Effector memory CD8-positive, alpha-beta T cell (primary cell): ENCODE results near the gene SFTPB.
A peak's percentile ranks its signal among the peaks of the same experiment; 100 is the strongest.
"Not testable (repeated sequence)": the region's sequence is repeated elsewhere in the genome, so short reads cannot be mapped to it uniquely, and the experiment has no call there.

Experiments used
- ATAC-seq: fragments of 150-1000 bp; cut with Tn5 transposase; replicated peaks from 2 replicates; pipeline ENCODE4 v1.10.0; 2021; ENCODE audit warnings: mild to moderate bottlenecking, moderate library complexity
- DNase-seq, 3 experiments: peaks; one replicate each; pipeline ENCODE4 v3.0.0; 2021
- H3K27ac Mint-ChIP-seq, 2 donors: one replicate each; pipeline ENCODE4 v1.8.0; 2022; ENCODE audit warnings: mild to moderate bottlenecking in 2 of 2, mixed read lengths in 2 of 2, moderate library complexity in 2 of 2
- H3K27me3 Mint-ChIP-seq, 2 donors: one replicate each; pipeline ENCODE4 v1.8.0; 2022; ENCODE audit warnings: mixed read lengths in 2 of 2
- H3K36me3 Mint-ChIP-seq: one replicate; pipeline ENCODE4 v1.8.0; 2022; ENCODE audit warnings: mild to moderate bottlenecking, moderate library complexity, mixed read lengths; ENCODE audit not compliant: insufficient read depth
- H3K4me1 Mint-ChIP-seq, 2 donors: one replicate each; pipeline ENCODE4 v1.8.0; 2022; ENCODE audit warnings: low read depth in 2 of 2, mixed read lengths in 2 of 2
- H3K4me3 Mint-ChIP-seq, 2 donors: one replicate each; pipeline ENCODE4 v1.8.0; 2022; ENCODE audit warnings: mild to moderate bottlenecking in 2 of 2, mixed read lengths in 2 of 2, moderate library complexity in 2 of 2
- H3K9me3 Mint-ChIP-seq, 2 donors: one replicate each; pipeline ENCODE4 v1.8.0; 2022; ENCODE audit warnings: mixed read lengths in 2 of 2

SFTPB gene

DNA sequence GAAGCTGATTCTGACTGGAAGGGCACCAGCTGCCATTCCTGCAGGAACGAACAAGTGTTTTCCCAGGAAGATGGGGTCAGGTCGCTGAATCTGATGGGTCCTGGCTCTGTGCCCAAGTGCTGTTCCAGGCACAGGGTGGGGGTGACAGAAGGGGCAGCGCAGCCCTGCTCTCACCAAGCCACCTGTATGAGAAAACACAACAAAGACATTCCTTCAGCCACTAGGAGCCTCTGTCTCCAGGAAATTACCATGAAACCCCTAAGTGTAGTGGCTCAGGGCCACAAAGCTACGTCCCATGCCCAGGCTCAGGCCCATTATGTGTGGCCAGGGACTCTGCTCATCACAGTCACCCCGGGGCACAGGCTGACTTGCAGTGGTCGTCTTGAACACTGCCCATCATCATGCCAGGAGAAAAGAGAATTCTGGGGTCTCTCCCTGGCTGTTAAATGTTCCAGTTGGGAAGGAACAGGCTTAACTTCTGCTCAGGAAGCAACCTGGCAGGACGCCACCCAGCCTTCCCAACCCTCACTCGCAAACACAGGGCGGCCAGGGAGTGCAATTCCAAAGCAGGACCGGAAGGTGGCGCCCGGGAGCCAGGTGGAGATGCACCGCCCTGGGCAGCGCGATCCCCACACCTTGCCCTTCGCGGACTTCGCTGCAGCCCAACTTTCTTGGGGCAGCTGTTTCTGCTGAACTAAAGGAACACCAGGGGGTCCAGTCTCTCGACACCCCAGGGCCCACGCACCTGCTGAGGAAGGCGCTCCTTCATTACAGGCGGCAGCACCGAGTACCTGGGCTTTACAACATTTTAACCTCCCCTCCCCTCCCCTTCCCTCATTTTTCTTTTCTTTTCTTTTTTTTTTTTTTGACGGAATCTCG, 11.0 kb upstream of the SFTPB start:
- Mint-ChIP-seq H3K27ac (peak overlapping the region in 1 of 2 donors; percentile 82), H3K9me3 (no peaks in the 10 kb centered on the region), H3K36me3 (peaks cover 3% of the 10 kb centered on the region)

DNA sequence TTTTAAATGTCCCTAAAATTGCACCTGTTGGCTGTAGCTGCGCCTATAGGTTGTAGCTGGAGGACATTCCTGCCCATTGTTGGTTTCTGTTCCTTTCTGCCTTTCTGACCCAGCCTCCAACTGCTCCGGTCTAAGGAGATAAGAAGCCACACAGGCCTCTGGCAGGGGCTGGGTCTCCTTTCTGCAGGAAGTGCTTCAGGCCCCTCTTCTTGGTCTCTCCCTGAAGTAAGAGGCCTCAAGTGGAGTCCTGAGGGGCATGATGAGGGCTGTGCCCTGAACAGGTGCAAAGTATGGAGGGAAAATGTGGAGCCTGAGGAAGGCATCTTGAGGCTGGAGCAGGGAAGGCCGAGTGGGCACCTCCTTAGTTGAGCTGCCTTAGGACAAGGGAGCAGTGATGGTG, 10.4 kb upstream of the SFTPB start:
- DNase-seq (no peak), ATAC-seq (no peak)
- Mint-ChIP-seq H3K27ac (no peak overlapping the region), H3K36me3 (peaks cover 3% of the 10 kb centered on the region), H3K9me3 (no peaks in the 10 kb centered on the region), H3K27me3 (peaks cover 0 to 9% of the 10 kb centered on the region in 2 donors), H3K4me3 (no peak overlapping the region), H3K4me1 (peaks cover 14 to 19% of the 10 kb centered on the region in 2 donors)

More for the DNA sequence above, 11.0 kb upstream of the SFTPB start:
- Mint-ChIP-seq H3K27me3 (peaks cover 0 to 9% of the 10 kb centered on the region in 2 donors), H3K4me3 (peak overlapping the region; percentile 13 to 45), H3K4me1 (peaks cover 14 to 21% of the 10 kb centered on the region in 2 donors)
- DNase-seq, result peak; percentile 76 to 83 (median 76)
- peak; percentile 95 for ATAC-seq

DNA sequence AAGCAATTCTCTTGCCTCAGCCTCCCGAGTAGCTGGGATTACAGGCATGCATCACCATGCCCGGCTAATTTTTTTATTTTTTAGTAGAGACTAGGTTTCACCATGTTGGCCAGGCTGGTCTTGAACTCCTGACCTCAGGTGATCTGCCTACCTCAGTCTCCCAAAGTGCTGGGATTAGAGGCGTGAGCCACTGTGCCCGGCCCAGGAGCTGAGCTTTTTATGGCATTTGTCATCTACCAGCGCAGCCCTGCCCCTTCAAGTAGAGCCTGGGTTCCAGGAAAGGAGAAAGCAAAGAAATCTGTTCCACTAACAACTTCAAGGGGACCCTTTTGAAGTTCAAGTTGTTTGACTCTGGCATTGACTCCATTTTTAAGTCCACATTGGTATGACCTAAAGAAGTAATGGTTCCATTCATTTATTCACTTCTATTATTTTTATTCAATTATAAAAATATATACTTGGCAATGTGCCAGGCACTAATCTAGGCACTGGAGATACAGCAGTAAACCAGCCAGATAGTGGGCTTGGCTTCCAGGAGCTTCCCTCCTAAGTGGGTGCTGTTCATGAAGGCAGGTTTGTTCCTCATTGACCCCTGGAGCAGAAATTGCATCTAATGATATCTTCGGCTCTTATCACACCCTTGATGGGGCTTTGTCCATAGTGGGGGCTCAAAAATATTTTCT, 8.0 kb upstream of the SFTPB start:
- Mint-ChIP-seq H3K36me3 (peaks cover 3% of the 10 kb centered on the region), H3K27me3 (peaks cover 0 to 9% of the 10 kb centered on the region in 2 donors), H3K4me1 (peaks cover 9 to 10% of the 10 kb centered on the region in 2 donors), H3K27ac (no peak overlapping the region), H3K9me3 (no peaks in the 10 kb centered on the region), H3K4me3 (no peak overlapping the region)
- ATAC-seq, result no peak
- DNase-seq, result no peak

DNA sequence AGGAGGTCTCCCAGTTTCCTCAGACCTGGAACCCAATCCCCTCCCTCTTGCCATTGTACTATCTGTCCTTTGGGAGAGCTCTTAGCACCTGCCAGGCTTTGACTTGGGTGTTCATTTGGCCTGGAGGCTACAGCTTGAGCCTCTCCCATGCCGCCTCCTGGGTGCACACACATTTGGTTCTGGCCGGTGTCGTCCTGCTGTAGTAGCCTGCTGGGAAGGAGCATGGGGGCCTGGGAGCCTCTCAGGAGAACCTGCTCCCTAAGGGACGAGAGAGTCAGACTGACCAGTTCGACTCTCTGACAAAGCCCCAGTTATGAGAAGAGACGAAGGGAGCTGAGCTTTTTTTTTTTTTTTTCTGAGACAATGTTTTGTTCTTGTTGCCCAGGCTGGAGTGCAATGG, 7.4 kb upstream of the SFTPB start:
- no peak for DNase-seq

DNA sequence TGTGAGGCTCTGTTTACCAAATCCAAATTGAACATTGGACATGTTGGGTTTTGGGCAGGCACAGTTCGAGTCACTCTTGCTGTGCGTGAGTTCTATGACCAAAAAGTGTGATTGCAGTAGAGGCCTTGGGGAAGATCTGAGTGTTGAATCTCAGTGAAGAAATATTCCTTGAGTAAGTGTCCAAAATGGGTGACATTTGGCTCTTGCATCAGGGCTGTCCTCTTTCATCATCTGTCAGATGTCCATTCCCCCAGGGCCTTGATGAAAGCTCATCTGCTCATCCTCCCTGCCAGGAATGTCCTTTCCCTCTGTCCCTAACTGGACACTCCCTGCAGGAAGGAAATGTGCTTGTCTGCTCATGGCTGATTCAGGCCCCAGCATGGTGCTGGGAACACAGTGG, 6.4 kb upstream of the SFTPB start:
- H3K27me3 Mint-ChIP-seq, result peaks cover 0 to 9% of the 10 kb centered on the region in 2 donors
- H3K4me1 Mint-ChIP-seq, result peaks cover 2 to 5% of the 10 kb centered on the region in 2 donors
- H3K4me3 Mint-ChIP-seq, result no peak overlapping the region
- peaks cover 3% of the 10 kb centered on the region for H3K36me3 Mint-ChIP-seq
- H3K9me3 Mint-ChIP-seq, result no peaks in the 10 kb centered on the region
- H3K27ac Mint-ChIP-seq, result no peak overlapping the region
- no peak for DNase-seq
- ATAC-seq, result no peak

More for the DNA sequence above, 7.4 kb upstream of the SFTPB start:
- Mint-ChIP-seq H3K9me3 (no peaks in the 10 kb centered on the region), H3K27ac (no peak overlapping the region), H3K36me3 (peaks cover 3% of the 10 kb centered on the region), H3K4me1 (peaks cover 5% of the 10 kb centered on the region in 2 donors), H3K27me3 (peaks cover 0 to 9% of the 10 kb centered on the region in 2 donors), H3K4me3 (no peak overlapping the region)
- no peak for ATAC-seq

DNA sequence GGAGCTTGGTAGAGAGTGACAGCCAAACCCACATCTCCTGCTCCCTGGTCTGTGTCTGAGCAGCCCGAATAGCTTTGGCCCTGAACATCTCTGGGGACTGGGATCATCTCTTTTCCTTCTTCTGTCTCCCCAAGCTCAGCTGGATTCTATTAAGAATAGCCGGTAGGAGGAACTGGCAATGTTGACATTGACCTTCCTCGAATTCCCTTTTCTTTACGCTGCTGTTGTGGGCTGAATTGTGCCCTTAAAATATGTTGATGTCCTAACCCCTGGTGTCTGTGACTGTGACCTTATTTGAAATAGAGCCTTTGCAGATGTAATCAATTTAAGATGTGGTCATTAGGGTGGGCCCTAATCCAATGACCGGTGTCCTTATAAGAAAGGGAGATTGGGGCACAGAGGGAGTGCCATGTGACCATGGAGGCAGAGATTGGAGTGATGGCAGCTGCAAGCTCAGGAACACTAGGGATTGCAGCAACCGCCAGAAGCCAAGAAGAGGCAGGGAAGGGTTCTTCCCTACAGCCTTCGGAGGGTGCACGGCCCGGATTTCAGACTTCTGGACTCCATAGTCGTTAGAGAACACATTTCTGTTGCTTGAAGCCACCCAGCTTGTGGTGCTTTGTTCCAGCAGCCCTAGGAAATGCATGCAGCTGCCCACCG, 5.8 kb upstream of the SFTPB start:
- Mint-ChIP-seq H3K36me3 (peaks cover 3% of the 10 kb centered on the region), H3K4me3 (no peak overlapping the region), H3K27me3 (peaks cover 0 to 9% of the 10 kb centered on the region in 2 donors), H3K4me1 (peaks cover under 1 to 2% of the 10 kb centered on the region in 2 donors), H3K9me3 (no peaks in the 10 kb centered on the region), H3K27ac (no peak overlapping the region)
- DNase-seq (no peak), ATAC-seq (no peak)

DNA sequence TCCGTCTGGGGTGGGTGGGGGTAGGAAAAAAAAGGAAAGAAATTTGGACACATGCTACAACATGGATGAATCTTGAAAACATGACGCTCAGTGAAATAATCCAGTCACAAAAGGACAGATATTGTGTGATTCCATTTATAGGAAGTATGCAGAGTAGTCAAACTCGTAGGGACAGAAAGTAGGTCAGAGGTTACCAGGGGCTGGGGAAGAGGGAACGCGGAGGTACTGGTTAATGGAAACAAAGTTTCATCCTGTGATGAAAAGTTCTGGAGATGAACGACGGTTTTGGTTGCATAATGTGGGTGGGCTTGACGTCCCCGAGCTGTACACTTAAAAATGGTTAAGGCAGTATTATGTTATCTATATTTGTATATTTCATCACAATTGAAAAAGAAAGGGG, 4.5 kb upstream of the SFTPB start:
- no peaks in the 10 kb centered on the region for H3K36me3 Mint-ChIP-seq
- peaks cover 0 to 9% of the 10 kb centered on the region in 2 donors for H3K27me3 Mint-ChIP-seq
- DNase-seq, result no peak
- no peaks in the 10 kb centered on the region for H3K4me1 Mint-ChIP-seq
- H3K9me3 Mint-ChIP-seq, result no peaks in the 10 kb centered on the region
- H3K27ac Mint-ChIP-seq, result no peak overlapping the region
- no peak overlapping the region for H3K4me3 Mint-ChIP-seq
- no peak for ATAC-seq

DNA sequence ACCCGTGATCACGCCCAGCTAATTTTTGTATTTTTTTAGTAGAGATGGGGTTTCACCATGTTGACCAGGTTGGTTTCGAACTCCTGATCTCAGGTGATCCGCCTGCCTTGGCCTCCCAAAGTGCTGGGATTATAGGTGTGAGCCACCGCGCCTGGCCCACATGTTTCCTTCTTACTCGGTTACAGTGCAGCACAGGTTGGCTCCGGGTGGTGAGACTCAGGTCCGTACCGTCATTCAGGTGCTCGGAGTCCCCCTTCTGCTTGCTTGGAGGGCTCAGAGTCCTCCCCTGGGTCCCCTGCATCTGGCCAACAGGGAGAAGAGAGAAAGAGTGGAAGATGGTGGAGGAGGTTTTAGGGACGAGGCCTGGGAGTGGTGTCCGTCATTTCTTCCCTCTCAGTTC, 2.4 kb upstream of the SFTPB start:
- not testable (repeated sequence) for H3K36me3 Mint-ChIP-seq, DNase-seq, H3K4me3 Mint-ChIP-seq, ATAC-seq, H3K27ac Mint-ChIP-seq, H3K9me3 Mint-ChIP-seq, H3K4me1 Mint-ChIP-seq
- H3K27me3 Mint-ChIP-seq, result peaks cover 8 to 13% of the 10 kb centered on the region in 2 donors

DNA sequence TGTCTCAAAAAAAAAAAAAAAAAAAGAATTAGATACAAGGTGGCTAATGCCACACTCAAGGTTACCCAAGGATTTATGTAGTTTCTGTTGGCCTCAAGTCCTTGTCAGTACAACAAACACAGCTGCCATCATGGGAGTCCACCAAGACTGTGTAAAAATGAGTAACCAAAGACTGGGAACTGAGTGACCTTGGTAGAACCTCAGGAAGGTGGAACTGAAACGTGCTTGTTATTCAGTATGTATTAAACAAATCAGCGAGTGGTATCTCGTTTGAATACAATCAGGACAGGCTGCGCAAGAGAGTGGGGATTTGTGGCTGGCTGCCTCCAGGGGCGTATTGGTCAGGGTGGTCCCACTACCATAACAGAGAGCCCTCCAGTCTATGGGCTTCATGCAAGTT, 1.6 kb upstream of the SFTPB start:
- Mint-ChIP-seq H3K36me3 (no peaks in the 10 kb centered on the region), H3K4me3 (no peak overlapping the region), H3K27me3 (peaks cover 0 to 13% of the 10 kb centered on the region in 2 donors), H3K27ac (no peak overlapping the region), H3K9me3 (no peaks in the 10 kb centered on the region), H3K4me1 (no peaks in the 10 kb centered on the region)
- ATAC-seq, result no peak
- DNase-seq, result no peak

DNA sequence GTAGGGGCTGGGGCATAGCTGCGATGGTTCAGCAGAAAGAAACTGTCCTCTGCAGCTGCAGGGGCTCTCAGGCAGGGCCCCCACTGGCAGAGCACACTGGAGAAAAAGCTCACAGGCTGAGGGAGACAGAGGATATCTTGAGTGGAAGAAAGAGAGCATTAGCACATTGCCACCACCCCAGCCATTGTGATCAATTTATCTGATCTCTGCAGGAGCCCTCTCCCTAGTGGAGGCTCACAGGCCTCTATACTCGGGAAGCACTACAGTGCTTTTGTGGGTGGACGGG, 801 bp upstream of the SFTPB start:
- Mint-ChIP-seq H3K27ac (no peak overlapping the region), H3K4me3 (no peak overlapping the region), H3K27me3 (peaks cover 0 to 13% of the 10 kb centered on the region in 2 donors), H3K36me3 (no peaks in the 10 kb centered on the region), H3K4me1 (no peaks in the 10 kb centered on the region), H3K9me3 (no peaks in the 10 kb centered on the region)
- no peak for ATAC-seq
- DNase-seq, result no peak

DNA sequence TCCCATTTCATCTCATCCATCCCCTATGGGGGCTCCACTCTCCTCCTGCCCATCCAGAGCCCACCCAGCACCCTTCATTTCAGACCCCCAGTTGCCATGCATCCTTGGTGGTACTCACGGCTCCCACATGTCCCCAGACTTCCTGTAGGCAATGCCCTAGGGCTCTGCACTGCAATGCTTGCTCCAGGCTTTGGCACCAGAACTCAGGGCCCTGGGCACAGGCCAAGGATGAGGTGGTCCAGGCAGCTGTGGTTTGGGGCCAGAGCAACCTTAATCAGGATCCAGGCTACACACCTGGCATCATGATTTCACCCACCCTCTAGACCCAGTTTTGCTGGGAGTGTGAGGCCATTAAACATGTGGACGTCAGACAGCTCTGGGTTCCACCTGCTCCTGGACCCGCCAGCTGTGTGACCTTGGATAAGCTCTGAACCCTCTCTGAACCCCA, 414 bp downstream of the SFTPB start:
- no peak overlapping the region for H3K4me3 Mint-ChIP-seq
- no peak for DNase-seq
- no peak overlapping the region for H3K27ac Mint-ChIP-seq
- H3K9me3 Mint-ChIP-seq, result no peaks in the 10 kb centered on the region
- no peak for ATAC-seq
- H3K27me3 Mint-ChIP-seq, result peaks cover 0 to 13% of the 10 kb centered on the region in 2 donors
- no peaks in the 10 kb centered on the region for H3K36me3 Mint-ChIP-seq
- no peaks in the 10 kb centered on the region for H3K4me1 Mint-ChIP-seq

DNA sequence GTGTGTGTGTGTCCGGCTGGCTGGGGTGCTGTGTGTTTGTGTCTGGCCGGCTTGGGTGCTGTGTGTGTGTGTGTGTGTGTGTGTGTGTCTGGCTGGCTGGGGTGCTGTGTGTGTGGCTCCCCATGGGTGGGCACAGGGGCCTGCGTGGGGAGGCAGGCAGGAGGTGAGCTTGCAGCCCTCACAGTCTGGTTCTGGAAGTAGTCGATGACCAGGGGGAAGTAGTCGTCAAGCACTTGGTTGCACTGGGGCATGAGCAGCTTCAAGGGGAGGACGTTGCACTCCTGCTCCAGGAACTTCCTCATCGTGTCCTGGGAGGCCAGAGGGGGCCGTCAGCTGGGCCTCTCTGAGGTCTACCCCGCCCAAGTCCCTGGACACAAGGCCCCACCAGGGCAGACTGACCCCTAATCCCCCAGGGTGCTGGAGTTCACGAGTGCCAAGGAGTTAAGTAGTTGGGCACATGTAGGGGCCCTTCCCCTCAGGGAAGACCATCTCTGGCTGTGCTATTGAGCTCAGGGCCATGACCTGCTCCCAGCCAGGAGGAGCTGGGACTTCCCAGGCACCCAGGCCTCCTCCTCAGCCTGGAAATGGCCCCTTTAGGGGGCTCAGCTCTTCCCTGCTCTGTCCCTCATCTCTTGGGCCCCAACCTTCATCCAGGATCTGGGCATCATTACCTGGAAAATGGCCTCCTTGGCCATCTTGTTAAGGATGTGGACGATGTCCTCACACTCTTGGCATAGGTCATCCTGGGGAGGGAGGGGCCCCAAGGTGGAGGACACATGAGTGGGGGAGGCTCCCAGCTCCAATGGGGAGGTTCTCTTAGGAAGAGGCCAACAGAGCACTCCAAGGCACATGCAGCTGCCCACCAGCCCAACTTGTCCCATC, 1.3 kb downstream of the SFTPB start:
- H3K36me3 Mint-ChIP-seq, result no peaks in the 10 kb centered on the region
- ATAC-seq (no peak), DNase-seq (no peak)
- no peaks in the 10 kb centered on the region for H3K4me1 Mint-ChIP-seq
- H3K4me3 Mint-ChIP-seq, result no peak overlapping the region
- H3K27ac Mint-ChIP-seq, result no peak overlapping the region
- H3K27me3 Mint-ChIP-seq, result peaks cover 0 to 13% of the 10 kb centered on the region in 2 donors
- no peaks in the 10 kb centered on the region for H3K9me3 Mint-ChIP-seq

DNA sequence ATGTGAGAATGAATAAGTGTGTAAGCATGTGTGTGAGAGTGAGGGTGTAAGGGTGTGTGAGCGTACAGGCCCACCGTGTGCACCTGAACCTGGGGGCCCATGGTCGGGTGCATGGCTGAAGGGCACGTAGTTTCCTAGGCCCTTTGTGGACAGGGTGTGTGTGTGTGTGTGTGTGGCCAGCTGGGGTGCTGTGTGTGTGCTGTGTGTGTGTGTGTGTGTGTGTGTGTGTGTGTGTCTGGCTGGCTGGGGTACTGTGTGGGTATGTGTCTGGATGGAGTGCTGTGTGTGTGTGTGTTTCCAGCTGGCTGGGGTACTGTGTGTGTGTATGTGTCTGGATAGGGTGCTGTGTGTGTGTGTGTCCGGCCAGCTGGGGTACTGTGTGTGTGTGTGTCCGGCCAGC, 2.0 kb downstream of the SFTPB start:
- no peak overlapping the region for H3K27ac Mint-ChIP-seq
- no peaks in the 10 kb centered on the region for H3K36me3 Mint-ChIP-seq
- no peaks in the 10 kb centered on the region for H3K9me3 Mint-ChIP-seq
- ATAC-seq (no peak), DNase-seq (no peak)
- peaks cover 0 to 13% of the 10 kb centered on the region in 2 donors for H3K27me3 Mint-ChIP-seq
- H3K4me1 Mint-ChIP-seq, result no peaks in the 10 kb centered on the region
- no peak overlapping the region for H3K4me3 Mint-ChIP-seq
